ENCODE measurements around the gene CDC25C. TPM values are rescaled to one million over a fixed set of nuclear protein-coding genes. Genes with fewer than 3 reads are reported as not detected.

Gene CDC25C
- total and polyA plus RNA-seq, 9 of the 15 experiments (the other 6 are each of a cell fraction or from before 2014, with no cell fraction given) = 19.1 to 63.7 (median 31.9) TPM

- 0 out of 2 replicates have a peak, but pooled peaks have one; percentile 42 for TF ChIP-seq CREM (IDR thresholded peaks at IDR 0.05; ENCODE audit: low read depth)
- TF ChIP-seq ZNF133 (CRISPR knock-in tag; IDR thresholded peaks at IDR 0.05) = no peak
- TF ChIP-seq, protein P1, sequence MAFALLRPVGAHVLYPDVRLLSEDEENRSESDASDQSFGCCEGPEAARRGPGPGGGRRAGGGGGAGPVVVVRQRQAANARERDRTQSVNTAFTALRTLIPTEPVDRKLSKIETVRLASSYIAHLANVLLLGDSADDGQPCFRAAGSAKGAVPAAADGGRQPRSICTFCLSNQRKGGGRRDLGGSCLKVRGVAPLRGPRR (CRISPR knock-in tag; IDR thresholded peaks at IDR 0.05) = no peak
- peak; percentile 84 for TF ChIP-seq RBM25 (IDR thresholded peaks at IDR 0.05; ENCODE audit: low read depth, low read length, severe bottlenecking)
- TF ChIP-seq SMAD2 (IDR thresholded peaks at IDR 0.05; ENCODE audit: low read depth, low read length) = no peak
- TF ChIP-seq GATAD2B (IDR thresholded peaks at IDR 0.05; ENCODE audit: borderline replicate concordance) = no peak
- no peak for TF ChIP-seq ZNF274 (IDR thresholded peaks at IDR 0.05; ENCODE audit: borderline replicate concordance, low read depth, low read length)
Observed at GRCh38 chr5:138354926-138355378, 23.3 kb upstream of the CDC25C start (continued).

- H3K27me3 ChIP-seq (ENCODE audit: control insufficient read depth in 2 of 2, insufficient read depth in 2 of 2, low read length in 2 of 2) = no peaks in the 10 kb centered on the region
- intact Hi-C loops (cut with micrococcal nuclease) = loop anchor here (2.0 to 5.0 kb wide), 2 partner anchors 56 to 172 kb away; no protein-coding TSS in a partner anchor
- peak overlapping the region; percentile 93; the same call in 1 of the 3 replicates for H3K27ac ChIP-seq (ENCODE audit: extremely low read depth, low read depth, low read length)
- in situ Hi-C loops (cut with MboI) = no loop called here
- H3K4me2 ChIP-seq (ENCODE audit: insufficient read depth, low read length) = peak overlapping the region; percentile 84
- FAIRE-seq (no peak), DNase-seq (ENCODE audit: extremely low read depth in 1 of 4, low spot score in 3 of 4) (no peak), ATAC-seq (no peak)
- peak overlapping the region; percentile 49 to 97; a peak in 3 of 4 replicates for H3K9ac ChIP-seq (ENCODE audit: insufficient read depth in 1 of 2, low read depth in 2 of 2, low read length in 2 of 2)
- H3K4me1 ChIP-seq (replicated peaks in 1 of 2; ENCODE audit: control insufficient read depth in 2 of 2, insufficient read depth in 2 of 2, low read length in 2 of 2) = peaks cover 9 to 16% of the 10 kb centered on the region in 2 experiments; a peak in 4 of 5 replicates
- peaks cover 20% of the 10 kb centered on the region for H4K20me1 ChIP-seq (replicated peaks; ENCODE audit: control insufficient read depth, insufficient read depth, low read length)
- H3K4me3 ChIP-seq = peak overlapping the region; percentile 96
- 9% methylated on average over 5 of the region's 5 CpGs for WGBS (ENCODE audit: insufficient coverage, low coverage, missing lambda C conversion rate)
- CTCF ChIA-PET (ENCODE audit: low intra/inter-chr PET ratio) = interaction anchor here (2.6 kb wide), 1 partner anchor 16 kb away, joined by 31 read pairs; the partner anchor contains the start of gene FAM53C
- H3K9me1 ChIP-seq (ENCODE audit: control insufficient read depth, insufficient read depth, low read length) = no peaks in the 10 kb centered on the region
- peak in 1 of 3 experiments; percentile 44 for TF ChIP-seq YY1 (IDR thresholded peaks at IDR 0.05; ENCODE audit: borderline replicate concordance in 1 of 3, control insufficient read depth in 1 of 3, extremely low read depth in 1 of 3, insufficient read depth in 3 of 3, insufficient read length in 1 of 3, insufficient replicate concordance in 2 of 3, low read depth in 1 of 3, low read length in 2 of 3)
- TF ChIP-seq SRSF3 (IDR thresholded peaks at IDR 0.05; ENCODE audit: insufficient read depth, low read length) = no peak
- 0 out of 2 replicates have a peak, but pooled peaks have one; percentile 19 for TF ChIP-seq BRD4 (IDR thresholded peaks at IDR 0.05)
- TF ChIP-seq NCOR1 (IDR thresholded peaks at IDR 0.05) = no peak
- no peak for TF ChIP-seq NEUROD1 (IDR thresholded peaks at IDR 0.05; ENCODE audit: borderline replicate concordance, low read depth, low read length, partially characterized antibody)
- peaks cover 10% of the 10 kb centered on the region; the same call in 2 of the 3 replicates for H3K36me3 ChIP-seq (ENCODE audit: control insufficient read depth, insufficient read depth, low read length)
- no peak overlapping the region for H2AFZ ChIP-seq (ENCODE audit: low read depth, low read length)
- POLR2A ChIA-PET = interaction anchor here (0.6 to 10.3 kb wide), 14 partner anchors 7 to 177 kb away, joined by 3 to 416 read pairs (median 4); partner anchors contain the start of genes BRD8, CDC23, CDC25C and EGR1
- BruUV-seq (replicated peaks) = TSS peak; percentile 48
- peaks cover 5% of the 10 kb centered on the region for H3K9me3 ChIP-seq (replicated peaks; ENCODE audit: control insufficient read depth, insufficient read depth, low read depth, low read length)
- peaks cover 65% of the 10 kb centered on the region for H3K79me2 ChIP-seq (ENCODE audit: control insufficient read depth, insufficient read depth, low read length)
Observed at GRCh38 chr5:138354387-138354786, 22.8 kb upstream of the CDC25C start.

Data from K562 (cell line).